IMR-90 (cell line): Measurements from ENCODE around the gene AKAP5. TPM values are rescaled to one million over a fixed set of nuclear protein-coding genes. Genes with fewer than 3 reads are reported as not detected.

ENCODE experiments used
- ATAC-seq: fragments of 200-7000 bp; cut with Tn5 transposase; 2 replicates; pipeline ENCODE4 v1.9.1; 2020; ENCODE audit warnings: low read depth, mild to moderate bottlenecking, moderate library complexity
- BruUV-seq: library from RNA; stranded (reverse); fragments of 400-500 nt; replicated peaks from 2 replicates; lab custom pipeline; 2021; lab: Mats Ljungman, UMichigan
- CTCF ChIA-PET: fragments of 300-600 bp; formaldehyde crosslinking; extraction: SDS; loops from one replicate; lab custom pipeline; 2021; ENCODE audit warnings: antibody characterized with exemption; lab: Yijun Ruan, JAX
- POLR2A ChIA-PET: fragments of 300-600 bp; sonication (Branson Sonifier 250); formaldehyde crosslinking; loops from one replicate; lab custom pipeline; 2022; ENCODE audit warnings: antibody characterized with exemption; ENCODE audit not compliant: unreplicated experiment; lab: Charles Lee
- DNase-seq: peaks from one replicate; pipeline ENCODE4 v3.0.0; 2013
- H2AFZ ChIP-seq: replicated peaks from 2 replicates; pipeline ENCODE3; 2013; ENCODE audit warnings: low read length, mild to moderate bottlenecking; ENCODE audit not compliant: poor library complexity
- H2AK5ac ChIP-seq: 2 replicates; pipeline ENCODE4 v1.6.1; 2013; ENCODE audit warnings: low read depth, low read length, inconsistent platforms
- H2AK9ac ChIP-seq: replicated peaks from 2 replicates; pipeline ENCODE3; 2013; ENCODE audit warnings: mild to moderate bottlenecking, low read depth, low read length, moderate library complexity; ENCODE audit not compliant: poor library complexity
- H2BK120ac ChIP-seq: 2 replicates; pipeline ENCODE4 v1.6.1; 2013; ENCODE audit warnings: low read depth, low read length, inconsistent platforms
- H2BK15ac ChIP-seq: 3 replicates; pipeline ENCODE4 v1.6.1; 2013; ENCODE audit warnings: low read depth, low read length, inconsistent platforms
- H2BK20ac ChIP-seq: 2 replicates; pipeline ENCODE4 v1.6.1; 2013; ENCODE audit warnings: low read depth, mild to moderate bottlenecking, inconsistent platforms, low read length, moderate library complexity
- H2BK5ac ChIP-seq: 2 replicates; pipeline ENCODE4 v1.6.1; 2013; ENCODE audit warnings: mild to moderate bottlenecking, low read depth, low read length, inconsistent platforms; ENCODE audit not compliant: poor library complexity, severe bottlenecking
- H3K14ac ChIP-seq: replicated peaks from 2 replicates; pipeline ENCODE4 v1.6.1; 2013; ENCODE audit warnings: low read depth, low read length, inconsistent platforms
- H3K18ac ChIP-seq: 2 replicates; pipeline ENCODE4 v1.6.1; 2013; ENCODE audit warnings: low read depth, low read length, control low read depth
- H3K23ac ChIP-seq: 2 replicates; pipeline ENCODE4 v1.6.1; 2013; ENCODE audit warnings: low read depth, low read length, inconsistent platforms
- H3K27ac ChIP-seq: 2 replicates; pipeline ENCODE4 v1.5.1; 2013; ENCODE audit warnings: mild to moderate bottlenecking, control low read depth, low read length; ENCODE audit not compliant: insufficient read depth
- H3K27me3 ChIP-seq: 2 replicates; pipeline ENCODE4 v1.6.1; 2013; ENCODE audit warnings: low read length; ENCODE audit not compliant: control insufficient read depth, insufficient read depth
- H3K36me3 ChIP-seq: 2 replicates; pipeline ENCODE4 v1.6.1; 2013; ENCODE audit warnings: low read length, mixed read lengths; ENCODE audit not compliant: control insufficient read depth, insufficient read depth
- H3K4ac ChIP-seq: 2 replicates; pipeline ENCODE4 v1.6.1; 2013; ENCODE audit warnings: low read depth, low read length, inconsistent platforms
- H3K4me1 ChIP-seq: 2 replicates; pipeline ENCODE4 v1.6.1; 2013; ENCODE audit warnings: low read length, mixed read lengths; ENCODE audit not compliant: control insufficient read depth, insufficient read depth
- H3K4me2 ChIP-seq: 2 replicates; pipeline ENCODE4 v1.6.1; 2013; ENCODE audit warnings: low read depth, mild to moderate bottlenecking, control low read depth, low read length, moderate library complexity
- H3K4me3 ChIP-seq: 2 replicates; pipeline ENCODE4 v1.5.1; 2013; ENCODE audit warnings: low read depth, mild to moderate bottlenecking, control low read depth, low read length, moderate library complexity; ENCODE audit not compliant: insufficient read depth
- H3K56ac ChIP-seq: 2 replicates; pipeline ENCODE4 v1.6.1; 2013; ENCODE audit warnings: low read length, inconsistent platforms; ENCODE audit not compliant: insufficient read depth; ENCODE audit errors: extremely low read depth
- H3K79me1 ChIP-seq, 2 experiments: 2 replicates each; pipeline ENCODE4 v1.6.1; 2013; ENCODE audit warnings: low read length in 2 of 2, inconsistent platforms in 1 of 2, low read depth in 1 of 2
- H3K9ac ChIP-seq: 2 replicates; pipeline ENCODE4 v1.6.1; 2013; ENCODE audit warnings: low read depth, low read length, control low read depth
- H3K9me1 ChIP-seq: 2 replicates; pipeline ENCODE4 v1.6.1; 2013; ENCODE audit warnings: low read length, inconsistent platforms; ENCODE audit not compliant: insufficient read depth
- H3K9me3 ChIP-seq: 2 replicates; pipeline ENCODE4 v1.6.1; 2013; ENCODE audit warnings: low read length; ENCODE audit not compliant: control insufficient read depth, insufficient read depth
- H4K20me1 ChIP-seq: 2 replicates; pipeline ENCODE4 v1.6.1; 2013; ENCODE audit warnings: low read length, inconsistent platforms; ENCODE audit not compliant: insufficient read depth
- H4K5ac ChIP-seq: 2 replicates; pipeline ENCODE4 v1.6.1; 2013; ENCODE audit warnings: mild to moderate bottlenecking, low read depth, low read length, control low read depth
- H4K8ac ChIP-seq, 2 experiments: 2 replicates each; pipeline ENCODE4 v1.6.1; 2013; ENCODE audit warnings: low read depth in 2 of 2, low read length in 2 of 2, control low read depth in 1 of 2, inconsistent platforms in 1 of 2
- H4K91ac ChIP-seq: 2 replicates; pipeline ENCODE4 v1.6.1; 2013; ENCODE audit warnings: low read depth, low read length, inconsistent platforms; ENCODE audit not compliant: insufficient read depth
- BHLHE40 ChIP-seq: fragments of 150-350 bp; IDR thresholded peaks from 2 replicates; pipeline ENCODE4 v1.6.1; 2016; ENCODE audit warnings: mild to moderate bottlenecking, low read depth, low read length
- CEBPB ChIP-seq: IDR thresholded peaks from 2 replicates; pipeline ENCODE4 v1.6.1; 2012; ENCODE audit warnings: low read depth, low read length, improper control_type of control experiment
- CHD1 ChIP-seq: IDR thresholded peaks from 2 replicates; pipeline ENCODE4 v1.6.1; 2012; ENCODE audit warnings: low read depth, low read length, improper control_type of control experiment
- FOS ChIP-seq: fragments of 150-350 bp; IDR thresholded peaks from 2 replicates; pipeline ENCODE4 v1.6.1; 2016; ENCODE audit warnings: low read depth, low read length
- MAZ ChIP-seq: IDR thresholded peaks from 2 replicates; pipeline ENCODE4 v1.6.1; 2012; ENCODE audit warnings: low read depth, mild to moderate bottlenecking, low read length, improper control_type of control experiment, moderate library complexity, borderline replicate concordance
- NFE2L2 ChIP-seq: fragments of 150-350 bp; IDR thresholded peaks from 2 replicates; pipeline ENCODE4 v1.6.1; 2016; ENCODE audit warnings: low read depth, mild to moderate bottlenecking, low read length
- POLR2A ChIP-seq: IDR thresholded peaks from 2 replicates; pipeline ENCODE4 v1.6.1; 2012; ENCODE audit warnings: mild to moderate bottlenecking, low read depth, low read length
- RCOR1 ChIP-seq: IDR thresholded peaks from 2 replicates; pipeline ENCODE4 v1.6.1; 2012; ENCODE audit warnings: mild to moderate bottlenecking, low read length, improper control_type of control experiment; ENCODE audit not compliant: insufficient replicate concordance
- RFX5 ChIP-seq: IDR thresholded peaks from 2 replicates; pipeline ENCODE4 v1.8.0; 2012; ENCODE audit warnings: low read depth, mild to moderate bottlenecking, low read length, moderate library complexity
- SMC3 ChIP-seq: fragments of 150-350 bp; IDR thresholded peaks from 2 replicates; pipeline ENCODE4 v1.6.1; 2016; ENCODE audit warnings: low read depth, mild to moderate bottlenecking, antibody characterized with exemption, low read length, moderate library complexity
- WGBS, 2 experiments: methylation state at CpG; one replicate each; pipeline versions ENCODE4 v1.1.5 to v1.1.7; 2013; ENCODE audit warnings: missing lambda C conversion rate in 2 of 2; ENCODE audit not compliant: insufficient read length in 1 of 2; ENCODE audit errors: extremely low coverage in 2 of 2; 5-methylcytosine and 5-hydroxymethylcytosine counted together
- dilution Hi-C: fragments of 300-500 bp; cut with HindIII; formaldehyde crosslinking; loops from one replicate; pipeline ENCODE4 v1.14.3; 2018; ENCODE audit warnings: low sequenced_read_pairs; ENCODE audit not compliant: unreplicated experiment
- in situ Hi-C: fragments of 300-500 bp; cut with MboI; formaldehyde crosslinking; loops from 3 replicates; pipeline ENCODE4 v1.14.3; 2019; ENCODE audit warnings: low sequenced_read_pairs, inconsistent platforms, mixed read lengths
- intact Hi-C: fragments of 100-400 bp; cut with micrococcal nuclease; formaldehyde crosslinking; loops from 2 replicates; pipeline ENCODE4 v1.10.0; 2022
- polyA plus RNA-seq, 3 experiments: library from polyadenylated mRNA; depleted of rRNA; stranded (reverse); fragments of >200 nt; gene quantifications; 2 replicates each; pipeline ENCODE4 v1.2.3, GENCODE V29; 2012; ENCODE audit warnings: low replicate concordance in 1 of 3
- total RNA-seq: library from RNA; depleted of rRNA; stranded (reverse); fragments of >200 nt; gene quantifications from 2 replicates; pipeline ENCODE4 v1.2.3, GENCODE V29; 2012
- TF ChIP-seq, protein P1 (sequence below): fragments of 150-350 bp; IDR thresholded peaks from 2 replicates; pipeline ENCODE4 v1.6.1; 2017; ENCODE audit warnings: mild to moderate bottlenecking, antibody characterized with exemption, low read length, low read depth
- TF ChIP-seq, protein P2 (sequence below): conservative IDR thresholded peaks from 2 replicates; pipeline ENCODE4 v1.5.1; 2012; ENCODE audit warnings: mild to moderate bottlenecking, low read depth, low read length, improper control_type of control experiment
- TF ChIP-seq, protein P3 (sequence below): fragments of 150-350 bp; IDR thresholded peaks from 2 replicates; pipeline ENCODE4 v1.6.1; 2016; ENCODE audit warnings: low read depth, mild to moderate bottlenecking, low read length, moderate library complexity, borderline replicate concordance

Gene AKAP5
- total and polyA plus RNA-seq, 2 of the 4 experiments (the other 2 are of a cell fraction) = 0.21 to 0.72 TPM

- Histone ChIP-seq H2BK5ac (no peak overlapping the region), H2AK9ac (no peak overlapping the region), H3K4me3 (no peak overlapping the region), H4K91ac (no peak overlapping the region), H3K9me3 (no peaks in the 10 kb centered on the region), H2BK15ac (no peak overlapping the region), H3K4me2 (no peak overlapping the region; the same call in 1 of the 2 replicates), H2AFZ (no peak overlapping the region), H3K18ac (no peak overlapping the region), H3K79me1 (peaks cover 0 to 6% of the 10 kb centered on the region in 2 experiments; a peak in 1 of 4 replicates), H2AK5ac (no peak overlapping the region), H2BK20ac (no peak overlapping the region), H3K14ac (no peak overlapping the region), H4K20me1 (no peaks in the 10 kb centered on the region), H3K9me1 (peaks cover 12% of the 10 kb centered on the region), H3K56ac (no peak overlapping the region), H4K5ac (no peak overlapping the region), H4K8ac (no peak overlapping the region), H3K9ac (no peak overlapping the region), H2BK120ac (no peak overlapping the region), H3K27ac (no peak overlapping the region), H3K27me3 (no peaks in the 10 kb centered on the region), H3K4ac (no peak overlapping the region), H3K23ac (no peak overlapping the region), H3K4me1 (peaks cover 7% of the 10 kb centered on the region), H3K36me3 (peaks cover 23% of the 10 kb centered on the region)
- in situ Hi-C loops (no loop called here), dilution Hi-C loops (no loop called here), intact Hi-C loops (no loop called here)
- CTCF ChIA-PET = interaction anchor here (1.1 kb wide), 1 partner anchor 18 kb away, joined by 4 read pairs; no protein-coding TSS in a partner anchor
- POLR2A ChIA-PET = interaction anchor here (0.5 kb wide), 1 partner anchor 107 kb away, joined by 3 read pairs; no protein-coding TSS in a partner anchor
- ATAC-seq (peak; percentile 71), DNase-seq (peak; percentile 57)
- 100% methylated on average over 1 of the region's 5 CpGs; no CpG with 5 or more reads in 1 of the 2 experiments for WGBS, 2 experiments
- no TSS peak for BruUV-seq
- TF ChIP-seq POLR2A (no peak), MAZ (no peak), NFE2L2 (no peak), BHLHE40 (no peak), SMC3 (no peak), RFX5 (no peak), CHD1 (no peak), FOS (no peak), CEBPB (no peak), RCOR1 (no peak)
- TF ChIP-seq, protein P1, sequence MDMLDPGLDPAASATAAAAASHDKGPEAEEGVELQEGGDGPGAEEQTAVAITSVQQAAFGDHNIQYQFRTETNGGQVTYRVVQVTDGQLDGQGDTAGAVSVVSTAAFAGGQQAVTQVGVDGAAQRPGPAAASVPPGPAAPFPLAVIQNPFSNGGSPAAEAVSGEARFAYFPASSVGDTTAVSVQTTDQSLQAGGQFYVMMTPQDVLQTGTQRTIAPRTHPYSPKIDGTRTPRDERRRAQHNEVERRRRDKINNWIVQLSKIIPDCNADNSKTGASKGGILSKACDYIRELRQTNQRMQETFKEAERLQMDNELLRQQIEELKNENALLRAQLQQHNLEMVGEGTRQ = no peak
- TF ChIP-seq, protein P2, sequence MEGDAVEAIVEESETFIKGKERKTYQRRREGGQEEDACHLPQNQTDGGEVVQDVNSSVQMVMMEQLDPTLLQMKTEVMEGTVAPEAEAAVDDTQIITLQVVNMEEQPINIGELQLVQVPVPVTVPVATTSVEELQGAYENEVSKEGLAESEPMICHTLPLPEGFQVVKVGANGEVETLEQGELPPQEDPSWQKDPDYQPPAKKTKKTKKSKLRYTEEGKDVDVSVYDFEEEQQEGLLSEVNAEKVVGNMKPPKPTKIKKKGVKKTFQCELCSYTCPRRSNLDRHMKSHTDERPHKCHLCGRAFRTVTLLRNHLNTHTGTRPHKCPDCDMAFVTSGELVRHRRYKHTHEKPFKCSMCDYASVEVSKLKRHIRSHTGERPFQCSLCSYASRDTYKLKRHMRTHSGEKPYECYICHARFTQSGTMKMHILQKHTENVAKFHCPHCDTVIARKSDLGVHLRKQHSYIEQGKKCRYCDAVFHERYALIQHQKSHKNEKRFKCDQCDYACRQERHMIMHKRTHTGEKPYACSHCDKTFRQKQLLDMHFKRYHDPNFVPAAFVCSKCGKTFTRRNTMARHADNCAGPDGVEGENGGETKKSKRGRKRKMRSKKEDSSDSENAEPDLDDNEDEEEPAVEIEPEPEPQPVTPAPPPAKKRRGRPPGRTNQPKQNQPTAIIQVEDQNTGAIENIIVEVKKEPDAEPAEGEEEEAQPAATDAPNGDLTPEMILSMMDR = no peak
- TF ChIP-seq, protein P3, sequence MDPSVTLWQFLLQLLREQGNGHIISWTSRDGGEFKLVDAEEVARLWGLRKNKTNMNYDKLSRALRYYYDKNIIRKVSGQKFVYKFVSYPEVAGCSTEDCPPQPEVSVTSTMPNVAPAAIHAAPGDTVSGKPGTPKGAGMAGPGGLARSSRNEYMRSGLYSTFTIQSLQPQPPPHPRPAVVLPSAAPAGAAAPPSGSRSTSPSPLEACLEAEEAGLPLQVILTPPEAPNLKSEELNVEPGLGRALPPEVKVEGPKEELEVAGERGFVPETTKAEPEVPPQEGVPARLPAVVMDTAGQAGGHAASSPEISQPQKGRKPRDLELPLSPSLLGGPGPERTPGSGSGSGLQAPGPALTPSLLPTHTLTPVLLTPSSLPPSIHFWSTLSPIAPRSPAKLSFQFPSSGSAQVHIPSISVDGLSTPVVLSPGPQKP = no peak
Observed at GRCh38 chr14:64417055-64417770, 48.1 kb upstream of the AKAP5 start.
